HG03439 (cell line): ENCODE data around the gene TAS2R13.

Experiments
- ATAC-seq: cut with Tn5 transposase; IDR thresholded peaks from one replicate; pipeline ENCODE4 v1.9.1; 2021; ENCODE audit warnings: mild to moderate bottlenecking, moderate library complexity; ENCODE audit not compliant: unreplicated experiment

TAS2R13 gene

DNA sequence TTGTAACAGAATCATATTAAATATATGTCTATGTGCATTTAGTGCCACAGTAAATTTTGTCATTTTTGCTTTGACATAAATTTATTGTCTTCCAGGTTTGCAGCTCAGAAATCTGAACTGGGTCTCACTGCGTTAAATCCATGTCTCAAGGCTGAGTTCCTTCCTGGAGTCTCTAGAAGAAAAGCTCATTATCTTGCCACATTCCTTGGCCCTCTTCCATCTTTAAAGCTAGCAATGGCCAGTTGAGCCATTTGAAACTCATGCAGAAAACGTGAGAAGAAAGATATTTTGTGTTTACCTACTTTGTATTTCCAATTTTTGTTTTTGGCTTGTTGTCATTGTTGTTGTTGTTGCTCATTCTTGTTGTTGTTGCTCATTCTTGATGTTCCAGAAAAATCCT lies 36.0 kb downstream of the TAS2R13 start:
- no peak for ATAC-seq

DNA sequence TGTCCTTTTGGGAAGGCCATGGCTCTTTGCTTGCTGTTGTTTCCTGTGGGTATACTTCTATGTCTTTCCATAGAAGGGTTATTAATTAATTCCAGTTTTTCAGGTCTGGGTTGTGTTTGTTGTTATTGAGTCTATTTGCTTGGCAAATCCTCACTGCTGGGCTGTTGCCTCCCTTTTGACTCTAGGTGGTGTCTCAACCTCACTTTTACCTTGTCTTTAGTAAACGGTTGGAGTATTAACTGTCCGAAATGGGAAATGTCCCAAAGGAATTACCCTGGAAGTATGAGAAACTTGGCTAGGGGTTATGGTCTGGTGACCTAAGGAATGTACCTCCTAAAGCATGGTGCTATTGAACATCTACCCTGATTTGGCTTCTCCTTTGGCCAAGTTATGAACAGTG lies 42.0 kb downstream of the TAS2R13 start:
- no peak for ATAC-seq

DNA sequence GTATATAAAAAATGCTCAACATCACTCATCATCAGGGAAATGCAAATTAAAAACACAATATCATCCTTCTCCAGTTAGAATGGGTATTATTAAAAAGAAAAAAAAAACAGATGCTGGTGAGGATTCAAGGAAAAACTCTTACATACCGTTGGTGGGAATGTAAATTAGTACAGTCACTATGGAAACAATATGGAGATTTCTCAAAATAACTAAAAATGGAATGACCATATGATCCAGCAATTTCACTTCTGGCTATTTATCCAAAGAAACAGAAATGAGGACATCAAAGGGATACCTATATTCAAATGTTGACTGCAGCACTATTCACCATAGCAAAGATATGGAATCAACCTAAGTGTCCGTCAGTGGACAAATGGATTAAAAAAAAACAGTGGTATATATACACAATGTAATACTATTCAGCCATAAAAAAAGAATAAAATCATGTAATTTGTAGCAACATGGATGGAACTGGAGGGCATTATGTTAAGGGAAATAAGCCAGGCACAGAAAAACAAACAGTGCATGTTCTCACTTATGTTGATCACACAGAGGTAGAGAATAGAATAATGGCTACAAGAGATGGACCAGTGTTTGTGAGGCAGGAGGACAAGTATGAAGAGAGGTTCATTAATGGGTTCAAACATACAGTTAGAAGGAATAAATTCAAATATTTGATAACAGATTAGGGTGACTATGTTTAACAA lies 45.7 kb downstream of the TAS2R13 start:
- ATAC-seq = no peak

DNA sequence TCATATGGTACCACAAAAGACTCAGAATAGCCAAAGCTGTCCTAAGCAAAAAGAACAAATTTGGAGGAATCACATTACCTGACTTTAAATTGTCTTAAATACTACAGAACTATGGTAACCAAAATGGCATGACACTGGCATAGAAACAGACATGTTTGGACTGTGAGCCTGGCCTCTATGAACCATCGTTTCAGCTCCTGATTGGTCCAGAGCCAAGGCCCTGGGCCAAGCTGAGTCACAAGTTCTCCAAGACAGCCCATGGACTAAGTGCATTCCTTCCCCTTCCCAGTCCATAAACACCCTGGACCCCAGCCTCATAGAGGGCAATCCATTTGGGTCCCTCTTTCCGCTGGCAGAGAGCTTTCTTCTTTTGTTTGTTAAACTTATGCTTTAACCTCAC lies 48.0 kb downstream of the TAS2R13 start:
- ATAC-seq = no peak
